Nephron (organoid): ENCODE measurements around the gene XRCC1.

Experiments
- H3K27ac Mint-ChIP-seq, 3 experiments: 2 replicates each; pipeline ENCODE4 v1.8.0; 2020; ENCODE audit warnings: mixed read lengths in 3 of 3, mild to moderate bottlenecking in 2 of 3, moderate library complexity in 1 of 3
- H3K27me3 Mint-ChIP-seq: 2 replicates; pipeline ENCODE4 v1.8.0; 2021; ENCODE audit warnings: low read depth, mild to moderate bottlenecking, moderate library complexity, mixed read lengths
- H3K36me3 Mint-ChIP-seq: 2 replicates; pipeline ENCODE4 v1.8.0; 2020; ENCODE audit warnings: low read depth, mixed read lengths
- H3K4me1 Mint-ChIP-seq: 2 replicates; pipeline ENCODE4 v1.8.0; 2020; ENCODE audit warnings: mixed read lengths
- H3K4me3 Mint-ChIP-seq, 3 experiments: 2 replicates each; pipeline ENCODE4 v1.8.0; 2020; ENCODE audit warnings: mild to moderate bottlenecking in 3 of 3, mixed read lengths in 3 of 3, moderate library complexity in 2 of 3
- H3K9me3 Mint-ChIP-seq: 2 replicates; pipeline ENCODE4 v1.8.0; 2020; ENCODE audit warnings: mixed read lengths
- TF ChIP-seq, protein P1 (sequence below), 3 experiments: fragments of 200-600 bp; sonication (generic); IDR thresholded peaks; one replicate each; pipeline ENCODE4 v1.5.0; 2021; ENCODE audit warnings: antibody characterized with exemption in 3 of 3; ENCODE audit not compliant: unreplicated experiment in 3 of 3

Gene XRCC1

DNA sequence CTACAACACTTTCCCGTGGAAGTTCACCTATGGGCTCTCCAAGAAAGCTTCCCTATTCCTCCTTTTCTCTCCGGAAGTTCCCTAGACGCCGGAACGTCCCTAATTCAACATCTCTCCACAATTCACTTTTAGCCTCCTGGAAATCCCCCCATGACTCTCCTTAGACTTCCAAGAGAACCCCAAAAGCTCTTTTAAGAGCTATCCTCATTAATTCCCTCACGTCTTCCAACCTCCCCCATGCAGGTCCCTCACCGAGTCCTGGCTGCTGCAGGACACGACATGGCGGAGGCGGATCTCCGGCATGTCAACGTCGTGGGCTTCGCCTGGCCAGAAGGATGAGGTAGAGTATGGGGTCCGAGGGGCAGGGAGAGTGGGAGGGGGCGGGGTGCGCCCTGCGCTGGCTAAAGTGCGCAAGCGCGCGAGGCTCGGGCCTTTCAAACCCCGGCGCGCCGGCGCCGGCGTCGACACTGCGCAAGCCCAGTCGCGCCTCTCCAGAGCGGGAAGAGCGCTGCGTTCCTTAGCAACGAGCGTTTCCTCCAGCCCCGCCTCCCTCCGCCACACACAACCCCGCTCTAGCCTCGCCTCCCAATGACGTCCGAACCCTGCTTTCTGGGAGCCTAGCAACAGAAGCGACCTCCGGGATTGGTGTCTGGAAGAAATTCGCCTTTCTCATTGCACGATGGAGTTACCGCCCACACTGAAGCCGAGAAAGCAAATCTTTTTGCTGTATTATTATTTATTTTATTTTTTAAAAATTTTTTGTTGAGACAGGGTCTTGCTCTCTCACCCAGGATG is at the start of gene XRCC1, which contains the start of gene PINLYP:
Gene XRCC1, minus strand, starts transcription at position 372 of the 795 bp plus-strand sequence. Its CDS starts 69 bp downstream, at position 303.
Gene PINLYP, plus strand, starts transcription at position 646 of the 795 bp plus-strand sequence. CDS start 1,391 bp downstream, outside the sequence.
- Mint-ChIP-seq H3K9me3 (no peaks in the 10 kb centered on the region), H3K27me3 (no peaks in the 10 kb centered on the region), H3K36me3 (peaks cover 16% of the 10 kb centered on the region), H3K4me1 (peaks cover 47% of the 10 kb centered on the region), H3K27ac (peak within 1 kb of the TSS; percentile 88 to 98 (median 97)), H3K4me3 (peak within 1 kb of the TSS; percentile 95 to 99 (median 96))
- TF ChIP-seq, protein P1, sequence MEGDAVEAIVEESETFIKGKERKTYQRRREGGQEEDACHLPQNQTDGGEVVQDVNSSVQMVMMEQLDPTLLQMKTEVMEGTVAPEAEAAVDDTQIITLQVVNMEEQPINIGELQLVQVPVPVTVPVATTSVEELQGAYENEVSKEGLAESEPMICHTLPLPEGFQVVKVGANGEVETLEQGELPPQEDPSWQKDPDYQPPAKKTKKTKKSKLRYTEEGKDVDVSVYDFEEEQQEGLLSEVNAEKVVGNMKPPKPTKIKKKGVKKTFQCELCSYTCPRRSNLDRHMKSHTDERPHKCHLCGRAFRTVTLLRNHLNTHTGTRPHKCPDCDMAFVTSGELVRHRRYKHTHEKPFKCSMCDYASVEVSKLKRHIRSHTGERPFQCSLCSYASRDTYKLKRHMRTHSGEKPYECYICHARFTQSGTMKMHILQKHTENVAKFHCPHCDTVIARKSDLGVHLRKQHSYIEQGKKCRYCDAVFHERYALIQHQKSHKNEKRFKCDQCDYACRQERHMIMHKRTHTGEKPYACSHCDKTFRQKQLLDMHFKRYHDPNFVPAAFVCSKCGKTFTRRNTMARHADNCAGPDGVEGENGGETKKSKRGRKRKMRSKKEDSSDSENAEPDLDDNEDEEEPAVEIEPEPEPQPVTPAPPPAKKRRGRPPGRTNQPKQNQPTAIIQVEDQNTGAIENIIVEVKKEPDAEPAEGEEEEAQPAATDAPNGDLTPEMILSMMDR (IDR thresholded peaks at IDR 0.05; ENCODE audit: unreplicated experiment in 3 of 3), result no peak

- TF ChIP-seq, protein P1 (IDR thresholded peaks at IDR 0.05; ENCODE audit: unreplicated experiment in 3 of 3), result peak in 1 of 3 experiments; percentile 11
- Mint-ChIP-seq H3K36me3 (peaks cover 42% of the 10 kb centered on the region), H3K4me1 (peaks cover 13% of the 10 kb centered on the region), H3K4me3 (no peak overlapping the region), H3K27me3 (no peaks in the 10 kb centered on the region), H3K9me3 (no peaks in the 10 kb centered on the region), H3K27ac (no peak overlapping the region)
These were observed 49.6 kb upstream of the XRCC1 start for GRCh38 chr19:43624933-43625332.

- Mint-ChIP-seq H3K27ac (peak overlapping the region; percentile 13 to 73 (median 42)), H3K27me3 (no peaks in the 10 kb centered on the region), H3K4me3 (peak overlapping the region in 1 of 3 experiments; percentile 9), H3K4me1 (peaks cover 17% of the 10 kb centered on the region), H3K9me3 (no peaks in the 10 kb centered on the region), H3K36me3 (peaks cover 41% of the 10 kb centered on the region)
- TF ChIP-seq, protein P1 (IDR thresholded peaks at IDR 0.05; ENCODE audit: unreplicated experiment in 3 of 3), result no peak
These were observed 48.8 kb upstream of the XRCC1 start for GRCh38 chr19:43623889-43624670.

DNA sequence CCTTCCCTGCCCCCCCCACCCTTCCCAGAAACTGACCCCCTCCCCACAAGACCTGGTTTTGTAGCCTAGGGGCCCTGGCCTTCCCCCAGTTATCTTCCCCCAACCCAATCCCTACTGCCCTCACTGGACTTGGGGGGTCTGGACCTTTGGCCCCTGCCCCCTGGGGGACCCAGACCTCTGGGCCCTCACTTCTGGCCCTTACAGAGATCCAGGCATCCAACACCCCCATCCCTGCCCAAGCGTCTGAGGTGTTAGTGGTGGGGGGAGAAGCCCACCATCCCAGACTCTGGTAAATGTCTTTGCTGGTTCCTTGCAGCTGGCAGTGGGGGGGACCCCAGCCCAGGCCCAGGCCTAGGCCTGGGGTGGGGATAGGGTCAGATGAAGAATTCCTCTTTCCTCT is 47.6 kb upstream of the XRCC1 start:
- Mint-ChIP-seq H3K4me3 (no peak overlapping the region), H3K4me1 (peaks cover 22% of the 10 kb centered on the region), H3K27ac (peak overlapping the region in 2 of 3 experiments; percentile 13 to 73), H3K9me3 (no peaks in the 10 kb centered on the region), H3K27me3 (no peaks in the 10 kb centered on the region), H3K36me3 (peaks cover 38% of the 10 kb centered on the region)
- TF ChIP-seq, protein P1 (IDR thresholded peaks at IDR 0.05; ENCODE audit: unreplicated experiment in 3 of 3), result no peak

- Mint-ChIP-seq H3K27me3 (no peaks in the 10 kb centered on the region), H3K36me3 (peaks cover 30% of the 10 kb centered on the region), H3K27ac (peak overlapping the region in 2 of 3 experiments; percentile 6 to 67), H3K4me3 (no peak overlapping the region), H3K9me3 (no peaks in the 10 kb centered on the region), H3K4me1 (peaks cover 22% of the 10 kb centered on the region)
- TF ChIP-seq, protein P1 (IDR thresholded peaks at IDR 0.05; ENCODE audit: unreplicated experiment in 3 of 3), result no peak
These were observed 46.7 kb upstream of the XRCC1 start for GRCh38 chr19:43622070-43622469.
